ENCODE results near the gene ADGB.

GRCh38 chr6:146551545-146551944, 47.2 kb upstream of the ADGB start:
- no peak for TF ChIP-seq POLR2A (IDR thresholded peaks at IDR 0.05; ENCODE audit: low read length)
- TF ChIP-seq GATA1 (IDR thresholded peaks at IDR 0.05; ENCODE audit: low read depth, low read length), result no peak

Data from erythroblast (primary cell).